ENCODE data around the gene OR4C13.
"Not testable (repeated sequence)": the region's sequence is repeated elsewhere in the genome, so short reads cannot be mapped to it uniquely, and the experiment has no call there.

The OR4C13 gene

GRCh38 chr11:49952091-49952490 lies at the start of gene OR4C13:
OR4C13 (plus strand) TSS chr11:49952391; CDS start chr11:49952423, 32 bp downstream.
- no peak within 1 kb of the TSS for H3K4me3 ChIP-seq (ENCODE audit: low read depth, low read length)
- no peak for DNase-seq (ENCODE audit: low read depth)

GRCh38 chr11:49911516-49911915 lies 40.7 kb upstream of the OR4C13 start:
- DNase-seq (ENCODE audit: low read depth); H3K4me3 ChIP-seq (ENCODE audit: low read depth, low read length): not testable (repeated sequence)

GRCh38 chr11:49948701-49949100 lies 3.5 kb upstream of the OR4C13 start:
- not testable (repeated sequence) for DNase-seq (ENCODE audit: low read depth); H3K4me3 ChIP-seq (ENCODE audit: low read depth, low read length)

GRCh38 chr11:49973439-49973838 lies 21.2 kb downstream of the OR4C13 start:
- not testable (repeated sequence) for DNase-seq (ENCODE audit: low read depth); H3K4me3 ChIP-seq (ENCODE audit: low read depth, low read length)

GRCh38 chr11:49982435-49982834 lies 30.2 kb downstream of the OR4C13 start, which contains the start of gene OR4C12:
OR4C12 (minus strand) TSS chr11:49982535; CDS start chr11:49982501, 34 bp downstream.
- not testable (repeated sequence) for H3K4me3 ChIP-seq (ENCODE audit: low read depth, low read length); DNase-seq (ENCODE audit: low read depth)

- no peak overlapping the region for H3K4me3 ChIP-seq (ENCODE audit: low read depth, low read length)
- peak; percentile 10 for DNase-seq (ENCODE audit: low read depth)
Measured at GRCh38 chr11:49995565-49995964, 43.4 kb downstream of the OR4C13 start.

Measured in skeletal muscle cell (primary cell).